ENCODE results near the gene TOM1L1.
"Not testable (repeated sequence)": the region's sequence is repeated elsewhere in the genome, so short reads cannot be mapped to it uniquely, and the experiment has no call there.

TOM1L1 gene, protein sequence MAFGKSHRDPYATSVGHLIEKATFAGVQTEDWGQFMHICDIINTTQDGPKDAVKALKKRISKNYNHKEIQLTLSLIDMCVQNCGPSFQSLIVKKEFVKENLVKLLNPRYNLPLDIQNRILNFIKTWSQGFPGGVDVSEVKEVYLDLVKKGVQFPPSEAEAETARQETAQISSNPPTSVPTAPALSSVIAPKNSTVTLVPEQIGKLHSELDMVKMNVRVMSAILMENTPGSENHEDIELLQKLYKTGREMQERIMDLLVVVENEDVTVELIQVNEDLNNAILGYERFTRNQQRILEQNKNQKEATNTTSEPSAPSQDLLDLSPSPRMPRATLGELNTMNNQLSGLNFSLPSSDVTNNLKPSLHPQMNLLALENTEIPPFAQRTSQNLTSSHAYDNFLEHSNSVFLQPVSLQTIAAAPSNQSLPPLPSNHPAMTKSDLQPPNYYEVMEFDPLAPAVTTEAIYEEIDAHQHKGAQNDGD

GRCh38 chr17:54900457-54901229, at the start of gene TOM1L1:
TSS of gene TOM1L1 (plus strand) at chr17:54900852. CDS start at chr17:54900866, 14 bp downstream.
- peak within 1 kb of the TSS; percentile 21 for H3K4me3 Mint-ChIP-seq
- no peaks in the 10 kb centered on the region for H3K9me3 Mint-ChIP-seq
- H3K27ac Mint-ChIP-seq = no peak within 1 kb of the TSS
- ATAC-seq = peak; percentile 70
- no peak for DNase-seq (ENCODE audit: low spot score in 2 of 2)
- H3K36me3 Mint-ChIP-seq = no peaks in the 10 kb centered on the region
- H3K4me1 Mint-ChIP-seq = no peaks in the 10 kb centered on the region

DNA sequence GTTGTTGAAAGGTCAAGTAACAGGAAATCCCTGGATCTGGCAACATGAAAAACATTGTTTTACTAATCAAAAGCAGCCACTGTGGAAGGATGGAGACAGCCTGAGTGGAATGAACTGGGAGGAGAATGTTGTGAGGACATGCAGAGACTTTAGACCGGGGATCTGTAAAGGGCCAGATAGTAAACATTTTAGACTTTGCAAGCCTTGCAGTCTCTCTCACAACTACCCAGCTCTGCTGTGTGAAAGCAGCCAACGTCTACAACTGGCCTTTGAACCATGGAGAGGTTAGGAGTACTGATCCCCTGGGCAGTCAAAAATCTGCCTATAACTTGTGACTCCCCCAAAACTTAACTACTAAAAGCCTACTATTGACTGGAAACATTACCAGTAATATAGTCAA, 41.5 kb upstream of the TOM1L1 start:
- Mint-ChIP-seq H3K36me3 (no peaks in the 10 kb centered on the region), H3K9me3 (no peaks in the 10 kb centered on the region), H3K27ac (no peak overlapping the region), H3K4me1 (no peaks in the 10 kb centered on the region), H3K4me3 (no peak overlapping the region)
- DNase-seq (ENCODE audit: low spot score in 2 of 2) (no peak), ATAC-seq (no peak)

- no peak overlapping the region for H3K27ac Mint-ChIP-seq
- H3K9me3 Mint-ChIP-seq = no peaks in the 10 kb centered on the region
- H3K36me3 Mint-ChIP-seq = no peaks in the 10 kb centered on the region
- no peak overlapping the region for H3K4me3 Mint-ChIP-seq
- DNase-seq (ENCODE audit: low spot score in 2 of 2) (no peak), ATAC-seq (no peak)
- H3K4me1 Mint-ChIP-seq = no peaks in the 10 kb centered on the region
These were observed 39.8 kb upstream of the TOM1L1 start for GRCh38 chr17:54860617-54861470.

DNA sequence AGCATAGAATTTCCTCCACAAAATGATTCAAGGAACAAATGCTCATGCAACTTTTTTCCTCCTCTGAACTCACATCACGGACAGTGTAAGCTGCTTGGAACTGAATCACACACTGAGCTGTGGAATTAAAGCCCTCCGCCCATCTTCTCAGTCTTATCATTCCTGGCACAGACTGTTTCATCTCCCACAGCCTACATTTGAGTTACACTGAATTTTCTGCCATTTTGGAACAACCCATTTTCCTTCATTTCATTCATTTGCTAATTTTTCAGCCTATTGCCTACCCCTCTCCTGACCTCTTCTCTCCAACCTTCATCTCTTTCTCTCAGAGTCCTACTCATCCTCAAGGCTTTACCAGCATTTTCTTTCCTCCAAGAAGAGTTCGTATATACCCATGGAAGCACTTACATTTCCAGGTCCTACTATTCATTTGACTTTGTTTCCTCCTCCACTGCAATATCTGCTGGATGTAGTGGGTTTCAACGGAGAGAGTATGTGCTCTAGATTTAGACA, 39.1 kb upstream of the TOM1L1 start:
- no peak overlapping the region for H3K27ac Mint-ChIP-seq
- H3K36me3 Mint-ChIP-seq = no peaks in the 10 kb centered on the region
- no peak overlapping the region for H3K4me3 Mint-ChIP-seq
- no peaks in the 10 kb centered on the region for H3K9me3 Mint-ChIP-seq
- DNase-seq (ENCODE audit: low spot score in 2 of 2) (no peak), ATAC-seq (no peak)
- H3K4me1 Mint-ChIP-seq = no peaks in the 10 kb centered on the region

GRCh38 chr17:54863176-54863575, 37.5 kb upstream of the TOM1L1 start:
- Mint-ChIP-seq H3K27ac (no peak overlapping the region), H3K9me3 (no peaks in the 10 kb centered on the region)
- ATAC-seq = no peak

DNA sequence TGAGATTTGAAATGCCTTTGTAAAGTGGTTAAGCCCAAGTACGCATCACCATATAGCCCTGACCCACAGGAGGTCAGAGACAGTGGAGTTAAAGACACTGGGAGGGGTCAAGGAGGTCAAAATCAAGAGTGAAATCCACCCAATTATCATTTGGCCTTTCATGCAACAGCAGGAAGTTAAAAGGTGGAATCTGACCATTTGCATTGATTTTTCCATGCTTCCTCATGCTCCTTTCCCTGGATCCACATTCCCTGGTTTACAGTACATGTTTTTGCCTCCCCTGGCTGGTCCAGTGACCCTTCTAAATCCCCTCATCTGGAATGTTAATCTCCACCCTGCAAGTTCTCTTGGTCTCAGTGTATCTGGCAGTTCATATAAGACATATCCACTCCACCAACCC, 36.6 kb upstream of the TOM1L1 start:
- no peak overlapping the region for H3K4me3 Mint-ChIP-seq
- no peak for ATAC-seq
- H3K4me1 Mint-ChIP-seq = no peaks in the 10 kb centered on the region
- H3K9me3 Mint-ChIP-seq = no peaks in the 10 kb centered on the region
- no peak for DNase-seq (ENCODE audit: low spot score in 2 of 2)
- H3K36me3 Mint-ChIP-seq = no peaks in the 10 kb centered on the region
- H3K27ac Mint-ChIP-seq = no peak overlapping the region

More at GRCh38 chr17:54863176-54863575, 37.5 kb upstream of the TOM1L1 start:
- Mint-ChIP-seq H3K36me3 (no peaks in the 10 kb centered on the region), H3K4me1 (no peaks in the 10 kb centered on the region), H3K4me3 (no peak overlapping the region)
- DNase-seq (ENCODE audit: low spot score in 2 of 2) = no peak

GRCh38 chr17:54864636-54865356, 35.9 kb upstream of the TOM1L1 start:
- no peak overlapping the region for H3K27ac Mint-ChIP-seq
- no peaks in the 10 kb centered on the region for H3K4me1 Mint-ChIP-seq
- no peaks in the 10 kb centered on the region for H3K36me3 Mint-ChIP-seq
- ATAC-seq = no peak
- H3K4me3 Mint-ChIP-seq = no peak overlapping the region
- no peaks in the 10 kb centered on the region for H3K9me3 Mint-ChIP-seq
- no peak for DNase-seq (ENCODE audit: low spot score in 2 of 2)

GRCh38 chr17:54867634-54868033, 33.0 kb upstream of the TOM1L1 start:
- no peak for ATAC-seq
- Mint-ChIP-seq H3K9me3 (no peaks in the 10 kb centered on the region), H3K4me1 (no peaks in the 10 kb centered on the region), H3K4me3 (no peak overlapping the region), H3K36me3 (no peaks in the 10 kb centered on the region), H3K27ac (no peak overlapping the region)
- no peak for DNase-seq (ENCODE audit: low spot score in 2 of 2)

GRCh38 chr17:54870671-54871175, 29.9 kb upstream of the TOM1L1 start:
- Mint-ChIP-seq H3K4me1 (no peaks in the 10 kb centered on the region), H3K27ac (no peak overlapping the region), H3K9me3 (no peaks in the 10 kb centered on the region), H3K4me3 (no peak overlapping the region), H3K36me3 (no peaks in the 10 kb centered on the region)
- ATAC-seq (no peak), DNase-seq (ENCODE audit: low spot score in 2 of 2) (no peak)

DNA sequence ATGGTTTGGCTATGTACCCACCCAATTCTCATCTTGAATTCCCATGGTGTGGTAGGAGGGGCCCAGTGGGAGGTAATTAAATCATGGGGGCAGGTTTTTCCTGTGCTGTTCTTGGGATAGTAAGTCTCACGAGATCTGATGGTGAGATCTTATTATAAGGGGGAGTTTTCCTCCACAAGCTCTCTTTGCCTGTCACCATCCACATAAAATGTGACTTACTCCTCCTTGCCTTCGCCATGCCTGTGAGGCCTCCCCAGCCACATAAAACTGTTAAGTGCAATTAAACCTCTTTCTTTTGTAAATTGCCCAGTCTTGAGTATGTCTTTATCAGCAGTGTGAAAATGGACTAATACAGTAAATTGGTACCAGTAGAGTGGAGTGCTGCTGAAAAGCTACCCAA, 24.7 kb upstream of the TOM1L1 start:
- H3K27ac Mint-ChIP-seq; H3K36me3 Mint-ChIP-seq; H3K4me3 Mint-ChIP-seq; H3K4me1 Mint-ChIP-seq; ATAC-seq; H3K9me3 Mint-ChIP-seq; DNase-seq (ENCODE audit: low spot score in 2 of 2): not testable (repeated sequence)

DNA sequence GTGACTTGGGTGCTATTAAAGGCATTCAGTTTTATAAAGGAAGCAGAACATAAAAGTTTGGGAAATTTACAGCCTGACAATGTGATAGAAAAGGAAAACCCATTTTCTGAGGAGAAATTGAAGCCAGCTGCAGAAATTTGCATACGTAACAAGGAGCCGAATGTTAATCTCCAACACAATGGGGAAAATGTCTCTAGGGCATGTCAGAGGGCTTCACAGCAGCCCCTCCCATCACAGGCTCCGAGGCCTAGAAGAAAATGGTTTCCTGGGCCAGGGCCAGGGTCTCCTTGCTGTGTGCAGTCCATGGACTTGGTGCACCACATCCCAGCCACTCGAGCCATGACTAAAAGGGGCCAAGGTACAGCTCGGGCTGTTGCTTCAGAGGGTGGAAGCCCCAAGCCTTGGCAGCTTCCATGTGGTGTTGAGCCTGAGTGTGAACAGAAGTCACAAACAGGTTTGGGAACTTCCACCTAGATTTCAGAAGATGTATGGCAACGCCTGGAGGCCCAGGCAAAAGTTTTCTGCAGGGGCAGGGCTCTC, 23.9 kb upstream of the TOM1L1 start:
- Mint-ChIP-seq H3K27ac (no peak overlapping the region), H3K9me3 (no peaks in the 10 kb centered on the region), H3K36me3 (no peaks in the 10 kb centered on the region), H3K4me1 (no peaks in the 10 kb centered on the region), H3K4me3 (no peak overlapping the region)
- ATAC-seq (no peak), DNase-seq (ENCODE audit: low spot score in 2 of 2) (no peak)

DNA sequence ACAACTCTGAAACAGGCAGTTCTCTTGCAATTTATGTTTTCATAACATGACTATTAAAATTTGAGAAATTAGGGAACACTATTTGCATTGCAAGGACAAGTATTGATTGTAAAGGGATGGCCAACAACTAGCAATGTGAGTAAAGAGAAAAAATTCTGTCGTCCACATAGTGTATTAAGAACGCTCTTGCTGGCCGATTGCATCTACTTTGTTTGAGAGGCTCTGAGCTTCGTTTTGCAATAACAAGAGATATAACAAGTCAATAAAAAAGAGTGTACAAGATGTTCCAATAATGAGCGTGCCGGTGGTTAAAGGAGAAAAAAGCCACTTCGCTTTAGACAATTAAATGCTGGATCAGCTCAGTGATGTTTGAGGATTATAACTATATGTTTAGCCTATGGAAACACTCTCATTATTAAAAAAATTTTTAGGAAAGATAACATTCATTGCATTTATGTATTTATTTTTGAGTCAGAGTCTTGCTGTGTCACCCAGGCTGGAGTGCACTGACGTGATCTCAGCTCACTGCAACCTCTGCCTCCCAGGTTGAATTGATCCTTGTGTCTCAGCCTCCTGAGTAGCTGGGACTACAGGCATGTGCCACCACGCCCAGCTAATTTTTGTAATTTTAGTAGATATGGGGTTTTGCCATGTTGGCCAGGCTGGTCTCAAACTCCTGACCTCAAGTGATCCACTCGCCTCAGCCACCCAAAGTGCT, 19.2 kb upstream of the TOM1L1 start:
- ATAC-seq (no peak), DNase-seq (ENCODE audit: low spot score in 2 of 2) (no peak)
- no peaks in the 10 kb centered on the region for H3K9me3 Mint-ChIP-seq
- H3K27ac Mint-ChIP-seq = no peak overlapping the region
- no peaks in the 10 kb centered on the region for H3K4me1 Mint-ChIP-seq
- H3K4me3 Mint-ChIP-seq = no peak overlapping the region
- no peaks in the 10 kb centered on the region for H3K36me3 Mint-ChIP-seq

DNA sequence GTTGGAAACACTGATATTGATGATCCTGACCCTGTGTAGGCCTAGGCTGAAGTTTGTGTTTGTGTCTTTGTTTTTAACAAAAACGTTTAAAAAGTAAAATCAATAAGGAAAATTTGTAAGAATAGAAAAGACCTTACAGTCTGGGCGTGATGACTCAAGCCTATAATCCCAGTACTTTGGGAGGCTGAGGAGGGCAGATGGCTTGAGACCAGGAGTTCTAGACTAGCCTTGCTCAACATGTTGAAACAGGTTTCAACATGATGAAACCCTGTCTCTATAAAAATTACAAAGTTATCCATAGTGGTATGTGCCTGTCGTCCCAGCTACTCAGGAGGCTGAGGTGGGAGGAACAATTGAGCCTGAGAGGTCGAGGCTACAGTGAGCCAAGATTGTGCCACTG, 18.3 kb upstream of the TOM1L1 start:
- Mint-ChIP-seq H3K27ac (no peak overlapping the region), H3K4me1 (no peaks in the 10 kb centered on the region), H3K9me3 (no peaks in the 10 kb centered on the region), H3K36me3 (no peaks in the 10 kb centered on the region), H3K4me3 (no peak overlapping the region)
- DNase-seq (ENCODE audit: low spot score in 2 of 2) (no peak), ATAC-seq (no peak)

DNA sequence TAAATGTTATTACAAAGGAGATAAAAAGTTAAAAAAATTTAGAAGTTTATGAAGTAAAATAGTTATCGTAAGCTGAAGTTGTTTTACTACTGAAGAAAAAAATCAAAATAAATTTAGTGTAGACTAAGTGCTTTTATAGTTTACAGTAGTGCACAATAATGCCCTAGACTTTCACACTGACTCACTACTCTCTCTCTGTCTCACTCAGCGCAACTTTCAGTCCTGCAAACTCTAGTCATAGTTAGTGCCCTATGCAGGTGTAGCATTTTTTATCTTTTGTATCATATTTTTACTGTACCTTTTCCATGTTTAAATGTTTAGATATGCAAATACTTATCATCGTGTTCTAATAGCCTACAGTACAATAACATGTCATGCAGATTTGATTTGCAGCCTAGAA, 17.7 kb upstream of the TOM1L1 start:
- DNase-seq (ENCODE audit: low spot score in 2 of 2) = no peak
- Mint-ChIP-seq H3K27ac (no peak overlapping the region), H3K9me3 (no peaks in the 10 kb centered on the region), H3K4me3 (no peak overlapping the region), H3K4me1 (no peaks in the 10 kb centered on the region), H3K36me3 (no peaks in the 10 kb centered on the region)
- peak; percentile 92 for ATAC-seq

All from stimulated activated effector memory CD8-positive, alpha-beta T cell treated with anti-CD3 and anti-CD28 coated beads, Interleukin-12 subunit alpha, Interleukin-12 subunit beta, amount 100 ng/mL, for 72 hours (primary cell).